HepG2 (cell line): ENCODE results near the gene OBSL1. TPM values are rescaled to one million over a fixed set of nuclear protein-coding genes. Genes with fewer than 3 reads are reported as not detected.

Experiments used
- ATF1 ChIP-seq: IDR thresholded peaks from 2 replicates; pipeline ENCODE4 v1.6.1; 2016; ENCODE audit warnings: mild to moderate bottlenecking, control low read depth
- CREB3 ChIP-seq: sonication (generic); formaldehyde crosslinking; IDR thresholded peaks from 2 replicates; pipeline ENCODE4 v1.5.0; 2020; ENCODE audit warnings: missing genetic modification reagents
- FIP1L1 ChIP-seq: fragments of 200-400 bp; formaldehyde crosslinking; IDR thresholded peaks from 2 replicates; pipeline ENCODE4 v1.6.1; 2018; ENCODE audit warnings: low read depth, mild to moderate bottlenecking, low read length, moderate library complexity, borderline replicate concordance; ENCODE audit not compliant: insufficient read depth
- MAZ ChIP-seq, 2 experiments: sonication (generic) in 1 of 2; formaldehyde crosslinking in 1 of 2; IDR thresholded peaks; 2 replicates each; pipeline versions ENCODE4 v1.5.0 to v1.6.1; 2012 to 2020; ENCODE audit warnings: low read depth in 2 of 2, mild to moderate bottlenecking in 2 of 2, borderline replicate concordance in 1 of 2, improper control_type of control experiment in 1 of 2, low read length in 1 of 2, missing genetic modification reagents in 1 of 2, moderate library complexity in 1 of 2
- MBNL3 ChIP-seq: fragments of 250-450 bp; sonication (Bioruptor Pico); conservative IDR thresholded peaks from 2 replicates; pipeline ENCODE4 v1.8.0; 2022; ENCODE audit warnings: mild to moderate bottlenecking, inconsistent platforms
- MED1 ChIP-seq: sonication (generic); formaldehyde crosslinking; IDR thresholded peaks from 2 replicates; pipeline ENCODE4 v1.4.0; 2020; ENCODE audit warnings: missing genetic modification reagents
- NPAS2 ChIP-seq: sonication (generic); formaldehyde crosslinking; IDR thresholded peaks from 2 replicates; pipeline ENCODE4 v1.8.0; 2022; ENCODE audit warnings: mild to moderate bottlenecking, missing genetic modification reagents, borderline replicate concordance
- PCBP1 ChIP-seq: fragments of 200-400 bp; formaldehyde crosslinking; IDR thresholded peaks from 2 replicates; pipeline ENCODE4 v1.6.1; 2017; ENCODE audit warnings: mild to moderate bottlenecking, low read depth, low read length, borderline replicate concordance
- RERE ChIP-seq: IDR thresholded peaks from 2 replicates; pipeline ENCODE4 v1.6.1; 2016; ENCODE audit warnings: low read depth, missing genetic modification reagents, missing compliant biosample characterization
- RFX3 ChIP-seq: IDR thresholded peaks from 2 replicates; pipeline ENCODE4 v1.6.1; 2016; ENCODE audit warnings: missing biosample characterization, missing genetic modification reagents
- SOX5 ChIP-seq: IDR thresholded peaks from 2 replicates; pipeline ENCODE4 v1.6.1; 2016; ENCODE audit warnings: borderline replicate concordance
- SP2 ChIP-seq: sonication (generic); formaldehyde crosslinking; IDR thresholded peaks from 2 replicates; pipeline ENCODE4 v1.5.1; 2020; ENCODE audit warnings: mild to moderate bottlenecking, missing genetic modification reagents
- ZBTB49 ChIP-seq: sonication (generic); formaldehyde crosslinking; IDR thresholded peaks from 2 replicates; pipeline ENCODE4 v1.4.0; 2020; ENCODE audit warnings: missing genetic modification reagents, borderline replicate concordance
- ZBTB8A ChIP-seq: sonication (generic); formaldehyde crosslinking; IDR thresholded peaks from 2 replicates; pipeline ENCODE4 v1.4.0; 2020; ENCODE audit warnings: mild to moderate bottlenecking, low read depth, missing genetic modification reagents, borderline replicate concordance
- ZFY ChIP-seq: sonication (generic); formaldehyde crosslinking; IDR thresholded peaks from 2 replicates; pipeline ENCODE4 v1.4.0; 2020; ENCODE audit warnings: missing genetic modification reagents
- ZNF280B ChIP-seq: sonication (generic); formaldehyde crosslinking; IDR thresholded peaks from 2 replicates; pipeline ENCODE4 v1.5.0; 2020; ENCODE audit warnings: missing genetic modification reagents, mild to moderate bottlenecking, borderline replicate concordance
- ZNF556 ChIP-seq: sonication (generic); formaldehyde crosslinking; IDR thresholded peaks from 2 replicates; pipeline ENCODE4 v1.4.0; 2020; ENCODE audit warnings: mild to moderate bottlenecking, missing genetic modification reagents, borderline replicate concordance
- polyA plus RNA-seq, 8 experiments: library from polyadenylated mRNA; depleted of rRNA in 3 of 8; stranded (reverse) in 7 of 8; unstranded in 1 of 8; fragments of >200 nt; fragmentation: Illumina TruSeq in 4 of 8; extraction: Trizol in 4 of 8; gene quantifications; 2 replicates each; pipeline versions ENCODE4 v1.2.1 to v1.2.3, GENCODE V29; 2011 to 2016; ENCODE audit warnings: low read depth in 4 of 8, missing spikeins in 1 of 8, mixed read lengths in 1 of 8; ENCODE audit not compliant: insufficient read depth in 1 of 8
- total RNA-seq, 5 experiments: library from RNA; depleted of rRNA; stranded (reverse); fragments of >200 nt; fragmentation: Illumina TruSeq; extraction: Trizol; gene quantifications; 2 replicates each; pipeline ENCODE4 v1.2.3, GENCODE V29; 2016; ENCODE audit warnings: low read depth in 1 of 5

Gene OBSL1
- total and polyA plus RNA-seq, 2 of the 13 experiments (the other 11 are each of a cell fraction or from before 2014, with no cell fraction given) = 86.7 to 218 TPM

GRCh38 chr2:219597552-219598307, 26.4 kb upstream of the OBSL1 start, which contains the start of gene STK11IP (continued):
- TF ChIP-seq RERE (CRISPR knock-in tag) = peak; percentile 38
- TF ChIP-seq ATF1 = peak; percentile 95
- TF ChIP-seq ZBTB49 (CRISPR knock-in tag) = no peak
- no peak for TF ChIP-seq CREB3 (CRISPR knock-in tag)
- TF ChIP-seq MED1 = peak; percentile 68; the same call in 1 of the 2 replicates
- TF ChIP-seq RFX3 (CRISPR knock-in tag) = peak; percentile 99
- peak; percentile 91 for TF ChIP-seq SP2 (CRISPR knock-in tag)
- no peak for TF ChIP-seq NPAS2 (CRISPR knock-in tag)
- peak; percentile 84 for TF ChIP-seq MAZ (IDR thresholded peaks at IDR 0.05; ENCODE audit: borderline replicate concordance, low read depth, low read length)
- TF ChIP-seq MAZ (CRISPR knock-in tag; IDR thresholded peaks at IDR 0.05; ENCODE audit: low read depth) = peak; percentile 94
- peak; percentile 85; the same call in 1 of the 2 replicates for TF ChIP-seq PCBP1
- peak; percentile 53 for TF ChIP-seq ZFY (CRISPR knock-in tag)
- TF ChIP-seq ZNF556 (CRISPR knock-in tag) = no peak; the same call in 1 of the 2 replicates
- TF ChIP-seq SOX5 = no peak
- no peak for TF ChIP-seq MBNL3 (CRISPR knock-in tag)
- TF ChIP-seq ZBTB8A = no peak
- peak; percentile 77; the same call in 1 of the 2 replicates for TF ChIP-seq ZNF280B (CRISPR knock-in tag)
- no peak for TF ChIP-seq FIP1L1
